ENCODE measurements around the gene PARD3. TPM values are rescaled to one million over a fixed set of nuclear protein-coding genes. Genes with fewer than 3 reads are reported as not detected.

Gene PARD3
- total RNA-seq, 1 donor from 2014 or later = 35.4 TPM

- Mint-ChIP-seq H3K27ac (ENCODE audit: unreplicated experiment) (no peak overlapping the region), H3K36me3 (ENCODE audit: low read depth, unreplicated experiment) (no peaks in the 10 kb centered on the region), H3K27me3 (ENCODE audit: low read depth, unreplicated experiment) (no peaks in the 10 kb centered on the region), H3K4me3 (ENCODE audit: unreplicated experiment) (no peak overlapping the region), H3K9me3 (ENCODE audit: unreplicated experiment) (no peaks in the 10 kb centered on the region), H3K4me1 (ENCODE audit: low read depth, unreplicated experiment) (peaks cover 10% of the 10 kb centered on the region)
- H3K4me3 ChIP-seq (ENCODE audit: insufficient read depth, low read depth, low read length) = no peak overlapping the region
- no peak overlapping the region for H3K27ac ChIP-seq (ENCODE audit: low read depth, low read length)
- H3K79me2 ChIP-seq (ENCODE audit: insufficient read depth, low read length) = no peaks in the 10 kb centered on the region
- H3K4me1 ChIP-seq (ENCODE audit: insufficient read depth, low read length) = peaks cover 5% of the 10 kb centered on the region
- DNase-seq (ENCODE audit: low read depth) (no peak), FAIRE-seq (no peak)
- no peaks in the 10 kb centered on the region for H3K36me3 ChIP-seq (ENCODE audit: insufficient read depth, low read length)
- H4K20me1 ChIP-seq (ENCODE audit: insufficient read depth, low read length) = no peaks in the 10 kb centered on the region
- no peak overlapping the region for H2AFZ ChIP-seq (ENCODE audit: low read depth, low read length)
- no peak overlapping the region for H3K9ac ChIP-seq (ENCODE audit: low read length)
- TF ChIP-seq CTCF (IDR thresholded peaks at IDR 0.05; ENCODE audit: insufficient read depth, low read depth, low read length) = no peak
- no peak for TF ChIP-seq EZH2 (IDR thresholded peaks at IDR 0.05; ENCODE audit: insufficient read depth, low read length)
- no peaks in the 10 kb centered on the region for H3K9me3 ChIP-seq (ENCODE audit: insufficient read depth, low read depth, low read length)
- no peaks in the 10 kb centered on the region for H3K27me3 ChIP-seq (ENCODE audit: insufficient read depth, low read length)
- H3K4me2 ChIP-seq (ENCODE audit: low read length) = no peak overlapping the region
These were observed 661.3 kb downstream of the PARD3 start for GRCh38 chr10:34153663-34154382.

GRCh38 chr10:34152434-34152833, 662.7 kb downstream of the PARD3 start:
- H3K4me2 ChIP-seq (ENCODE audit: low read length) = no peak overlapping the region
- FAIRE-seq (no peak), DNase-seq (ENCODE audit: low read depth) (no peak)
- H3K36me3 ChIP-seq (ENCODE audit: insufficient read depth, low read length) = no peaks in the 10 kb centered on the region
- Mint-ChIP-seq H3K4me3 (ENCODE audit: unreplicated experiment) (no peak overlapping the region), H3K27ac (ENCODE audit: unreplicated experiment) (no peak overlapping the region), H3K4me1 (ENCODE audit: low read depth, unreplicated experiment) (peaks cover 10% of the 10 kb centered on the region), H3K9me3 (ENCODE audit: unreplicated experiment) (no peaks in the 10 kb centered on the region), H3K27me3 (ENCODE audit: low read depth, unreplicated experiment) (no peaks in the 10 kb centered on the region), H3K36me3 (ENCODE audit: low read depth, unreplicated experiment) (no peaks in the 10 kb centered on the region)
- no peak overlapping the region for H3K9ac ChIP-seq (ENCODE audit: low read length)
- peaks cover 5% of the 10 kb centered on the region for H3K4me1 ChIP-seq (ENCODE audit: insufficient read depth, low read length)
- no peak for TF ChIP-seq EZH2 (IDR thresholded peaks at IDR 0.05; ENCODE audit: insufficient read depth, low read length)
- no peak for TF ChIP-seq CTCF (IDR thresholded peaks at IDR 0.05; ENCODE audit: insufficient read depth, low read depth, low read length)
- H2AFZ ChIP-seq (ENCODE audit: low read depth, low read length) = no peak overlapping the region
- H4K20me1 ChIP-seq (ENCODE audit: insufficient read depth, low read length) = no peaks in the 10 kb centered on the region
- H3K27ac ChIP-seq (ENCODE audit: low read depth, low read length) = no peak overlapping the region
- H3K4me3 ChIP-seq (ENCODE audit: insufficient read depth, low read depth, low read length) = no peak overlapping the region
- no peaks in the 10 kb centered on the region for H3K79me2 ChIP-seq (ENCODE audit: insufficient read depth, low read length)
- H3K27me3 ChIP-seq (ENCODE audit: insufficient read depth, low read length) = no peaks in the 10 kb centered on the region
- no peaks in the 10 kb centered on the region for H3K9me3 ChIP-seq (ENCODE audit: insufficient read depth, low read depth, low read length)

- no peaks in the 10 kb centered on the region for H3K36me3 ChIP-seq (ENCODE audit: insufficient read depth, low read length)
- H3K27ac ChIP-seq (ENCODE audit: low read depth, low read length) = no peak overlapping the region
- Mint-ChIP-seq H3K4me1 (ENCODE audit: low read depth, unreplicated experiment) (peaks cover 4% of the 10 kb centered on the region), H3K4me3 (ENCODE audit: unreplicated experiment) (no peak overlapping the region), H3K27ac (ENCODE audit: unreplicated experiment) (no peak overlapping the region), H3K9me3 (ENCODE audit: unreplicated experiment) (no peaks in the 10 kb centered on the region), H3K27me3 (ENCODE audit: low read depth, unreplicated experiment) (no peaks in the 10 kb centered on the region), H3K36me3 (ENCODE audit: low read depth, unreplicated experiment) (no peaks in the 10 kb centered on the region)
- H4K20me1 ChIP-seq (ENCODE audit: insufficient read depth, low read length) = no peaks in the 10 kb centered on the region
- H3K9ac ChIP-seq (ENCODE audit: low read length) = no peak overlapping the region
- H2AFZ ChIP-seq (ENCODE audit: low read depth, low read length) = no peak overlapping the region
- H3K4me3 ChIP-seq (ENCODE audit: insufficient read depth, low read depth, low read length) = no peak overlapping the region
- H3K79me2 ChIP-seq (ENCODE audit: insufficient read depth, low read length) = no peaks in the 10 kb centered on the region
- DNase-seq (ENCODE audit: low read depth) (no peak), FAIRE-seq (no peak)
- H3K27me3 ChIP-seq (ENCODE audit: insufficient read depth, low read length) = no peaks in the 10 kb centered on the region
- H3K9me3 ChIP-seq (ENCODE audit: insufficient read depth, low read depth, low read length) = no peaks in the 10 kb centered on the region
- TF ChIP-seq CTCF (IDR thresholded peaks at IDR 0.05; ENCODE audit: insufficient read depth, low read depth, low read length) (no peak), EZH2 (IDR thresholded peaks at IDR 0.05; ENCODE audit: insufficient read depth, low read length) (no peak)
- H3K4me2 ChIP-seq (ENCODE audit: low read length) = no peak overlapping the region
- peaks cover under 1% of the 10 kb centered on the region for H3K4me1 ChIP-seq (ENCODE audit: insufficient read depth, low read length)
These were observed 663.2 kb downstream of the PARD3 start for GRCh38 chr10:34151931-34152330.

Data from astrocyte (in vitro differentiated cells and primary cell).